Kidney glomerular epithelial cell (primary cell): ENCODE results near the gene UGT1A8.
A peak's percentile ranks its signal among the peaks of the same experiment; 100 is the strongest.
"Not testable (repeated sequence)": the region's sequence is repeated elsewhere in the genome, so short reads cannot be mapped to it uniquely, and the experiment has no call there.

Experiments used
- DNase-seq: peaks from one replicate; lab custom pipeline; 2025; lab: John Stamatoyannopoulos, UW

The UGT1A8 gene

GRCh38 chr2:233617476-233617875, at the start of gene UGT1A8:
Gene UGT1A8, plus strand, starts transcription at chr2:233617633. Its CDS starts 75 bp downstream, at chr2:233617708.
- not testable (repeated sequence) for DNase-seq

- no peak for DNase-seq
Measured at GRCh38 chr2:233571001-233571400, 46.4 kb upstream of the UGT1A8 start.

GRCh38 chr2:233571462-233571861, 46.0 kb upstream of the UGT1A8 start:
- no peak for DNase-seq

GRCh38 chr2:233572468-233572867, 45.0 kb upstream of the UGT1A8 start:
- no peak for DNase-seq

GRCh38 chr2:233577341-233577740, 40.1 kb upstream of the UGT1A8 start:
- not testable (repeated sequence) for DNase-seq

GRCh38 chr2:233583217-233583965, 34.0 kb upstream of the UGT1A8 start:
- not testable (repeated sequence) for DNase-seq

GRCh38 chr2:233584210-233584609, 33.2 kb upstream of the UGT1A8 start:
- DNase-seq, result no peak

GRCh38 chr2:233588400-233588799, 29.0 kb upstream of the UGT1A8 start:
- DNase-seq, result no peak

GRCh38 chr2:233592706-233593105, 24.7 kb upstream of the UGT1A8 start:
- DNase-seq, result not testable (repeated sequence)

- DNase-seq, result no peak
Measured at GRCh38 chr2:233593201-233593600, 24.2 kb upstream of the UGT1A8 start.

GRCh38 chr2:233597522-233597921, 19.9 kb upstream of the UGT1A8 start:
- DNase-seq, result no peak

GRCh38 chr2:233598952-233599351, 18.5 kb upstream of the UGT1A8 start:
- DNase-seq, result no peak

GRCh38 chr2:233600386-233600785, 17.0 kb upstream of the UGT1A8 start:
- peak; percentile 73 for DNase-seq

- DNase-seq, result no peak
Measured at GRCh38 chr2:233602076-233602475, 15.4 kb upstream of the UGT1A8 start.

GRCh38 chr2:233603520-233603919, 13.9 kb upstream of the UGT1A8 start:
- DNase-seq, result no peak

GRCh38 chr2:233604826-233605225, 12.6 kb upstream of the UGT1A8 start:
- no peak for DNase-seq

GRCh38 chr2:233605680-233606079, 11.8 kb upstream of the UGT1A8 start:
- DNase-seq, result no peak

- no peak for DNase-seq
Measured at GRCh38 chr2:233611284-233611683, 6.1 kb upstream of the UGT1A8 start.

GRCh38 chr2:233620204-233620603, 2.8 kb downstream of the UGT1A8 start:
- DNase-seq, result no peak

- not testable (repeated sequence) for DNase-seq
Measured at GRCh38 chr2:233621863-233622262, 4.4 kb downstream of the UGT1A8 start.

GRCh38 chr2:233627331-233628025, 10.0 kb downstream of the UGT1A8 start:
- no peak for DNase-seq

GRCh38 chr2:233636306-233636705, 18.9 kb downstream of the UGT1A8 start, which contains the start of gene UGT1A10:
Gene UGT1A10, plus strand, starts transcription at chr2:233636448. Its CDS starts 75 bp downstream, at chr2:233636523.
- not testable (repeated sequence) for DNase-seq

GRCh38 chr2:233638836-233639235, 21.4 kb downstream of the UGT1A8 start:
- DNase-seq, result no peak
